HG02943 (cell line): Measurements from ENCODE around the gene EIF4A3.

Experiments used
- ATAC-seq: cut with Tn5 transposase; IDR thresholded peaks from one replicate; pipeline ENCODE4 v1.9.1; 2021; ENCODE audit warnings: mild to moderate bottlenecking, low read depth, moderate library complexity; ENCODE audit not compliant: unreplicated experiment

EIF4A3 gene

GRCh38 chr17:80138856-80139426, 8.0 kb downstream of the EIF4A3 start:
- no peak for ATAC-seq

- no peak for ATAC-seq
These were observed 9.8 kb downstream of the EIF4A3 start for GRCh38 chr17:80137131-80137530.

GRCh38 chr17:80133626-80133970, 13.3 kb downstream of the EIF4A3 start:
- no peak for ATAC-seq

GRCh38 chr17:80132906-80133625, 13.9 kb downstream of the EIF4A3 start:
- ATAC-seq, result no peak

- ATAC-seq, result no peak
These were observed 15.9 kb downstream of the EIF4A3 start for GRCh38 chr17:80130992-80131391.

- ATAC-seq, result no peak
These were observed 17.8 kb downstream of the EIF4A3 start for GRCh38 chr17:80129006-80129565.

GRCh38 chr17:80126449-80126715, 20.5 kb downstream of the EIF4A3 start:
- no peak for ATAC-seq

GRCh38 chr17:80125656-80126448, 21.1 kb downstream of the EIF4A3 start:
- no peak for ATAC-seq

GRCh38 chr17:80124351-80124981, 22.5 kb downstream of the EIF4A3 start:
- no peak for ATAC-seq

- ATAC-seq, result no peak
These were observed 23.1 kb downstream of the EIF4A3 start for GRCh38 chr17:80123791-80124190.

- ATAC-seq, result no peak
These were observed 23.9 kb downstream of the EIF4A3 start for GRCh38 chr17:80122926-80123505.

- no peak for ATAC-seq
These were observed 24.8 kb downstream of the EIF4A3 start for GRCh38 chr17:80122026-80122575.

GRCh38 chr17:80119839-80120238, 27.1 kb downstream of the EIF4A3 start:
- no peak for ATAC-seq

- no peak for ATAC-seq
These were observed 27.6 kb downstream of the EIF4A3 start for GRCh38 chr17:80119271-80119791.

GRCh38 chr17:80118601-80119270, 28.2 kb downstream of the EIF4A3 start:
- no peak for ATAC-seq

GRCh38 chr17:80117491-80118401, 29.2 kb downstream of the EIF4A3 start:
- no peak for ATAC-seq

GRCh38 chr17:80116921-80117380, 30.0 kb downstream of the EIF4A3 start:
- ATAC-seq, result no peak

- no peak for ATAC-seq
These were observed 30.5 kb downstream of the EIF4A3 start for GRCh38 chr17:80116276-80116920.
